Neuronal stem cell (in vitro differentiated cells): Measurements from ENCODE around the gene AURKB.

ENCODE experiments used
- DNase-seq: peaks from one replicate; pipeline ENCODE4 v3.0.0-alpha.2; 2013; ENCODE audit warnings: low spot score
- H2AFZ ChIP-seq: one replicate; pipeline ENCODE4 v1.6.1; 2013; ENCODE audit warnings: mild to moderate bottlenecking, low read length, inconsistent platforms
- H2AK5ac ChIP-seq: 2 replicates; pipeline ENCODE4 v1.6.1; 2013; ENCODE audit warnings: low read depth, mild to moderate bottlenecking, inconsistent platforms, low read length, moderate library complexity, mixed read lengths
- H2BK120ac ChIP-seq: 2 replicates; pipeline ENCODE4 v1.6.1; 2013; ENCODE audit warnings: low read depth, mild to moderate bottlenecking, inconsistent platforms, low read length, moderate library complexity, mixed read lengths
- H2BK12ac ChIP-seq: one replicate; pipeline ENCODE4 v1.6.1; 2013; ENCODE audit warnings: low read length, inconsistent platforms
- H2BK15ac ChIP-seq: 2 replicates; pipeline ENCODE4 v1.6.1; 2013; ENCODE audit warnings: mild to moderate bottlenecking, low read length, inconsistent platforms, mixed read lengths
- H2BK5ac ChIP-seq: one replicate; pipeline ENCODE4 v1.6.1; 2013; ENCODE audit warnings: inconsistent platforms, mild to moderate bottlenecking, low read length, moderate library complexity
- H3K14ac ChIP-seq: one replicate; pipeline ENCODE4 v1.6.1; 2013; ENCODE audit warnings: low read length, inconsistent platforms
- H3K18ac ChIP-seq: 2 replicates; pipeline ENCODE4 v1.6.1; 2013; ENCODE audit warnings: low read length, inconsistent platforms
- H3K23ac ChIP-seq: 2 replicates; pipeline ENCODE4 v1.6.1; 2013; ENCODE audit warnings: low read depth, mild to moderate bottlenecking, mixed read lengths, low read length, inconsistent platforms; ENCODE audit not compliant: poor library complexity
- H3K27ac ChIP-seq: replicated peaks from 3 replicates; pipeline ENCODE4 v1.5.1; 2013; ENCODE audit warnings: low read length, inconsistent platforms
- H3K27me3 ChIP-seq, 3 experiments: 2 replicates each; pipeline ENCODE4 v1.6.1; 2013; ENCODE audit warnings: low read length in 3 of 3, mild to moderate bottlenecking in 2 of 3, inconsistent platforms in 1 of 3, low read depth in 1 of 3, mixed read lengths in 1 of 3, moderate library complexity in 1 of 3; ENCODE audit not compliant: control insufficient read depth in 3 of 3, insufficient read depth in 3 of 3
- H3K36me3 ChIP-seq, 2 donors: replicated peaks in 1 of 2; 2 replicates each; pipeline ENCODE4 v1.6.1; 2013; ENCODE audit warnings: low read length in 2 of 2; ENCODE audit not compliant: control insufficient read depth in 2 of 2, insufficient read depth in 2 of 2
- H3K4ac ChIP-seq: 2 replicates; pipeline ENCODE4 v1.6.1; 2013; ENCODE audit warnings: inconsistent platforms, mild to moderate bottlenecking, low read length, moderate library complexity
- H3K4me1 ChIP-seq, 2 donors: 1 replicate in 1 of 2; 2 replicates in 1 of 2; pipeline ENCODE4 v1.6.1; 2013; ENCODE audit warnings: low read length in 2 of 2, low read depth in 1 of 2; ENCODE audit not compliant: control insufficient read depth in 2 of 2, insufficient read depth in 1 of 2
- H3K4me2 ChIP-seq: one replicate; pipeline ENCODE4 v1.6.1; 2013; ENCODE audit warnings: mild to moderate bottlenecking, low read length, inconsistent platforms; ENCODE audit not compliant: insufficient read depth, poor library complexity, severe bottlenecking
- H3K4me3 ChIP-seq, 2 donors: 2 replicates each; pipeline ENCODE4 v1.5.1; 2013; ENCODE audit warnings: low read length in 2 of 2, mild to moderate bottlenecking in 2 of 2, inconsistent platforms in 1 of 2, moderate library complexity in 1 of 2
- H3K79me1 ChIP-seq: one replicate; pipeline ENCODE4 v1.6.1; 2013; ENCODE audit warnings: low read depth, mild to moderate bottlenecking, inconsistent platforms, low read length, moderate library complexity
- H3K9ac ChIP-seq: one replicate; pipeline ENCODE4 v1.6.1; 2013; ENCODE audit warnings: mild to moderate bottlenecking, low read depth, low read length, inconsistent platforms; ENCODE audit not compliant: poor library complexity
- H3K9me3 ChIP-seq, 2 donors: replicated peaks in 1 of 2; 2 replicates each; pipeline versions ENCODE3 to v1.6.1; 2013; ENCODE audit warnings: low read length in 2 of 2, mild to moderate bottlenecking in 2 of 2, inconsistent platforms in 1 of 2, low read depth in 1 of 2, mixed read lengths in 1 of 2, moderate library complexity in 1 of 2; ENCODE audit not compliant: control insufficient read depth in 2 of 2, insufficient read depth in 1 of 2
- H4K8ac ChIP-seq: one replicate; pipeline ENCODE4 v1.6.1; 2013; ENCODE audit warnings: low read depth, mild to moderate bottlenecking, inconsistent platforms, low read length, moderate library complexity
- H4K91ac ChIP-seq: one replicate; pipeline ENCODE4 v1.6.1; 2013; ENCODE audit warnings: low read length, low read depth, mild to moderate bottlenecking, inconsistent platforms; ENCODE audit not compliant: poor library complexity
- WGBS, 2 donors: extraction: QIAGEN DNeasy Blood & Tissue Kit; methylation state at CpG; one replicate each; pipeline ENCODE4 v1.1.7; 2013; ENCODE audit warnings: missing lambda C conversion rate in 2 of 2, mixed read lengths in 1 of 2; ENCODE audit not compliant: insufficient read length in 2 of 2, insufficient replicate concordance in 1 of 2; ENCODE audit errors: extremely low coverage in 2 of 2; 5-methylcytosine and 5-hydroxymethylcytosine counted together

AURKB gene

GRCh38 chr17:8243827-8244226 is 33.5 kb upstream of the AURKB start:
- no peak overlapping the region for H2AK5ac ChIP-seq
- H3K9ac ChIP-seq: no peak overlapping the region
- no peaks in the 10 kb centered on the region for H3K9me3 ChIP-seq
- no peak overlapping the region for H2BK12ac ChIP-seq
- peaks cover 2 to 32% of the 10 kb centered on the region in 2 donors for H3K36me3 ChIP-seq
- H3K4me1 ChIP-seq: peaks cover 0 to 2% of the 10 kb centered on the region in 2 donors
- no peak overlapping the region for H4K91ac ChIP-seq
- H3K4me2 ChIP-seq: no peak overlapping the region
- H3K27me3 ChIP-seq: no peaks in the 10 kb centered on the region
- no peak overlapping the region for H2BK5ac ChIP-seq
- H4K8ac ChIP-seq: no peak overlapping the region
- H2BK120ac ChIP-seq: no peak overlapping the region
- H3K14ac ChIP-seq: no peak overlapping the region
- no peak overlapping the region for H3K23ac ChIP-seq
- DNase-seq: no peak
- H3K79me1 ChIP-seq: peaks cover 2% of the 10 kb centered on the region
- H2BK15ac ChIP-seq: no peak overlapping the region
- H3K4ac ChIP-seq: no peak overlapping the region
- H3K4me3 ChIP-seq: no peak overlapping the region
- H3K27ac ChIP-seq: no peak overlapping the region
- no peak overlapping the region for H2AFZ ChIP-seq
- WGBS, 2 donors: no CpG with 5 or more reads among the region's 5 CpGs
- no peak overlapping the region for H3K18ac ChIP-seq

DNA sequence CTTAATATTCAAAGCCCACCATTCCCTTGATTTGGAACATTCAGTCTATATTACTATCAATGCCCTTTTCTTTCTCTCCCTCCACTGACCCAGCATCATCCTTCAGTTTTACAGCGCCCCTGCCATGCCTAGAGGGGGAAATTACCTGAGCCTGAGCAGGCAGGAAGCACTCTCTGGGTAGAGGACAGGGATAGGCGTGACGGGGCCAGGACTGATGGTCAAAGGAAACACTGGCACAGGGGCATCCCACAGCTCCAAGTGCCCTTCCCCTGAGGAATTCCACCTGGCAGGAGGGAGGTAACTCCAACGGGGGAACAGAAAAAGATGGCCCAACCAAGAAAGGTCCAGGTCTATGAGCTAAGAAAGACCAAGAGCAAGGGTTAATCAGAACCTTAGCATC is 27.5 kb upstream of the AURKB start:
- Histone ChIP-seq H2AFZ (no peak overlapping the region), H3K4me2 (no peak overlapping the region), H3K4me1 (no peaks in the 10 kb centered on the region), H3K9me3 (no peaks in the 10 kb centered on the region), H2BK120ac (no peak overlapping the region), H2AK5ac (no peak overlapping the region), H2BK15ac (no peak overlapping the region), H3K23ac (peak overlapping the region; percentile 65), H3K14ac (peak overlapping the region; percentile 82), H3K36me3 (peaks cover 32 to 81% of the 10 kb centered on the region in 2 donors), H3K27me3 (no peaks in the 10 kb centered on the region), H4K8ac (no peak overlapping the region), H2BK12ac (no peak overlapping the region), H3K79me1 (peaks cover 1% of the 10 kb centered on the region), H3K27ac (no peak overlapping the region), H3K18ac (no peak overlapping the region), H3K9ac (no peak overlapping the region), H3K4me3 (peak overlapping the region in 1 of 2 donors; percentile 42), H4K91ac (no peak overlapping the region), H3K4ac (no peak overlapping the region), H2BK5ac (no peak overlapping the region)
- no CpG with 5 or more reads among the region's 4 CpGs for WGBS, 2 donors
- no peak for DNase-seq

- peaks cover 36 to 88% of the 10 kb centered on the region in 2 donors for H3K36me3 ChIP-seq
These were observed 26.8 kb upstream of the AURKB start for GRCh38 chr17:8237175-8237574.

DNA sequence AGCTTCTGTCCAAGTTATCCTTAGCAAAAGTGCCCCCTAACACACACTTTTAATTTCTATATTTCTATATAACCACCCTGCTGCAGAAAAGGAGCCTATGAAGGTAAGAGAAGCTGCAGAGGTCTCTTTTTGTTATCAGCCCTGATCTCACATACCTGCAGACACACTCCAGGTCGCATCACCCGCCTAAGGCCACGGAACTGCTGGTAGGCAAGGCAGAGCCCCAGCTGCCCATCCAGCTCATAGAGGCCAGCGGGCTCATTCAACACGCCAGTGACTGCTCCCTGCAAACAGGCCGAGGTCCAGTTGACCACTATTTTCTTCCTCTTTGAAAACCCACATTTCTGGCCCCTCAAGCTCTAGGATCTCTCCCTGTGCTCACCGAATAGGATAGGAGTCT is 25.3 kb upstream of the AURKB start:
- H3K36me3 ChIP-seq: peaks cover 43 to 93% of the 10 kb centered on the region in 2 donors
- no CpG with 5 or more reads among the region's 7 CpGs for WGBS, 2 donors
- H2BK5ac ChIP-seq: no peak overlapping the region

More at GRCh38 chr17:8237175-8237574, 26.8 kb upstream of the AURKB start:
- Histone ChIP-seq H3K4me1 (no peaks in the 10 kb centered on the region), H3K4me3 (no peak overlapping the region), H3K14ac (no peak overlapping the region), H2BK12ac (no peak overlapping the region), H2AFZ (no peak overlapping the region), H3K4me2 (no peak overlapping the region), H3K18ac (no peak overlapping the region), H3K9me3 (no peaks in the 10 kb centered on the region), H2BK5ac (no peak overlapping the region), H3K27ac (no peak overlapping the region), H4K91ac (no peak overlapping the region), H3K23ac (no peak overlapping the region), H2BK15ac (no peak overlapping the region), H2BK120ac (no peak overlapping the region), H3K27me3 (no peaks in the 10 kb centered on the region), H2AK5ac (no peak overlapping the region), H3K4ac (no peak overlapping the region), H4K8ac (no peak overlapping the region), H3K79me1 (no peaks in the 10 kb centered on the region), H3K9ac (no peak overlapping the region)
- no peak for DNase-seq
- no CpG with 5 or more reads among the region's 7 CpGs for WGBS, 2 donors

More for the DNA sequence above, 25.3 kb upstream of the AURKB start:
- H3K27me3 ChIP-seq: no peaks in the 10 kb centered on the region
- no peak overlapping the region for H2AK5ac ChIP-seq
- no peak overlapping the region for H3K18ac ChIP-seq
- H2BK120ac ChIP-seq: no peak overlapping the region
- H4K91ac ChIP-seq: no peak overlapping the region
- no peak overlapping the region for H3K9ac ChIP-seq
- H3K4ac ChIP-seq: no peak overlapping the region
- no peak for DNase-seq
- no peaks in the 10 kb centered on the region for H3K79me1 ChIP-seq
- H3K23ac ChIP-seq: no peak overlapping the region
- H3K4me1 ChIP-seq: no peaks in the 10 kb centered on the region
- H3K9me3 ChIP-seq: no peaks in the 10 kb centered on the region
- H3K14ac ChIP-seq: no peak overlapping the region
- no peak overlapping the region for H3K4me2 ChIP-seq
- no peak overlapping the region for H3K27ac ChIP-seq
- no peak overlapping the region for H2BK15ac ChIP-seq
- no peak overlapping the region for H4K8ac ChIP-seq
- no peak overlapping the region for H2AFZ ChIP-seq
- no peak overlapping the region for H2BK12ac ChIP-seq
- no peak overlapping the region for H3K4me3 ChIP-seq
